ENCODE results near the gene MKRN3. TPM values are rescaled to one million over a fixed set of nuclear protein-coding genes. Genes with fewer than 3 reads are reported as not detected.

Gene MKRN3
- total RNA-seq, 1 donor from 2014 or later, result not detected

DNA sequence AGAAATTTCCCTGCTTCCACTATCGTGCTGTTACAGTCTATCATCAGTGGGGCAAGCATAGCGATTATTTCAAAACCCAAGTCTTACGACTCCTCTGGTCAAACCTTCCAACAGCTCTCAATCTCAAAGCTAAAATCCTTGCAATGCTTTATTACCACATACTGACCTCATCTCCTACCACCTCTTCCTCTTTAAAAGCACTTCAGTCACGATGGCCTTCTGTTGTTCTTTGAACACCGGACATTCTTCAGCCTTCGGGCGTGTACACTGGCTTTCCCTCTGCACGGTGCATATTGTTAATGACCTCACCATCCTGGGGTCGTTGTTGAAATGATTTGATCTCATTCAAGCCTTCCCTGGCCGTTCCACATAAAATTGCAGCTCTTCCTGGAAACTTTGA lies 51.1 kb downstream of the MKRN3 start:
- Histone ChIP-seq H3K36me3 (no peaks in the 10 kb centered on the region), H3K27ac (no peak overlapping the region), H3K4me1 (no peaks in the 10 kb centered on the region), H3K27me3 (no peaks in the 10 kb centered on the region), H3K4me3 (no peak overlapping the region), H3K9me3 (no peaks in the 10 kb centered on the region)
- intact Hi-C loops (cut with DNase I), result no loop called here
- TF ChIP-seq POLR2AphosphoS5 (IDR thresholded peaks at IDR 0.05; ENCODE audit: insufficient read depth in 1 of 2, low read depth in 1 of 2) (no peak), POLR2A (IDR thresholded peaks at IDR 0.05) (no peak)
- TF ChIP-seq, protein P1, sequence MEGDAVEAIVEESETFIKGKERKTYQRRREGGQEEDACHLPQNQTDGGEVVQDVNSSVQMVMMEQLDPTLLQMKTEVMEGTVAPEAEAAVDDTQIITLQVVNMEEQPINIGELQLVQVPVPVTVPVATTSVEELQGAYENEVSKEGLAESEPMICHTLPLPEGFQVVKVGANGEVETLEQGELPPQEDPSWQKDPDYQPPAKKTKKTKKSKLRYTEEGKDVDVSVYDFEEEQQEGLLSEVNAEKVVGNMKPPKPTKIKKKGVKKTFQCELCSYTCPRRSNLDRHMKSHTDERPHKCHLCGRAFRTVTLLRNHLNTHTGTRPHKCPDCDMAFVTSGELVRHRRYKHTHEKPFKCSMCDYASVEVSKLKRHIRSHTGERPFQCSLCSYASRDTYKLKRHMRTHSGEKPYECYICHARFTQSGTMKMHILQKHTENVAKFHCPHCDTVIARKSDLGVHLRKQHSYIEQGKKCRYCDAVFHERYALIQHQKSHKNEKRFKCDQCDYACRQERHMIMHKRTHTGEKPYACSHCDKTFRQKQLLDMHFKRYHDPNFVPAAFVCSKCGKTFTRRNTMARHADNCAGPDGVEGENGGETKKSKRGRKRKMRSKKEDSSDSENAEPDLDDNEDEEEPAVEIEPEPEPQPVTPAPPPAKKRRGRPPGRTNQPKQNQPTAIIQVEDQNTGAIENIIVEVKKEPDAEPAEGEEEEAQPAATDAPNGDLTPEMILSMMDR (IDR thresholded peaks at IDR 0.05), result no peak
- no peak for DNase-seq (ENCODE audit: extremely low spot score in 2 of 2)

MicroRNAs encoded within 50 kb of the gene (microRNA counts, 767-probe panel; counts per million panel counts)
- 238 to 261 counts per million in 2 donors for microRNA hsa-miR-4508

Small RNA genes within 50 kb of the gene (microRNA-seq; reads per million reads assigned to microRNA genes)
- gene MIR4508 (ENCODE audit: borderline number of aligned reads, borderline replicate concordance), result not detected

Small RNA genes within 50 kb of the gene (small RNA-seq; reads per million reads assigned to genes)
- not detected for gene MIR4508

Other genes starting within 250 kb of the MKRN3 start
- not detected for gene GOLGA6L26, start 231.5 kb upstream of the MKRN3 start, total RNA-seq
- not detected for gene GOLGA8S, start 210.9 kb upstream of the MKRN3 start, total RNA-seq
- gene GOLGA6L2, start 118.4 kb upstream of the MKRN3 start, total RNA-seq, result not detected
- gene MAGEL2, start 82.2 kb downstream of the MKRN3 start, total RNA-seq, result 2.0 TPM
- gene NDN, start 121.6 kb downstream of the MKRN3 start, total RNA-seq, result 79.3 TPM